Tibial artery (tissue), 4 donors: ENCODE measurements around the gene IDH3A.

ENCODE experiments used
- DNase-seq, 2 donors: peaks; one replicate each; pipeline ENCODE4 v3.0.0-alpha.2; 2019
- H3K27ac ChIP-seq, 2 donors: fragments of 200-600 bp; sonication (generic) in 1 of 2; 1 replicate in 1 of 2; 2 replicates in 1 of 2; pipeline ENCODE4 v1.5.1; 2018 to 2019; ENCODE audit warnings: mild to moderate bottlenecking in 1 of 2
- H3K27me3 ChIP-seq, 2 donors: fragments of 200-600 bp; sonication (generic) in 1 of 2; one replicate each; pipeline versions ENCODE4 v1.5.1 to v1.6.0; 2016 to 2019
- H3K36me3 ChIP-seq, 3 donors: fragments of 200-600 bp; sonication (generic) in 2 of 3; one replicate each; pipeline ENCODE4 v1.5.1; 2016 to 2019; ENCODE audit warnings: mild to moderate bottlenecking in 2 of 3
- H3K4me1 ChIP-seq, 4 donors: fragments of 200-600 bp; sonication (generic) in 2 of 4; 1 replicate in 3 of 4; 2 replicates in 1 of 4; pipeline ENCODE4 v1.5.1; 2016 to 2019
- H3K4me3 ChIP-seq, 2 donors: fragments of 200-600 bp; sonication (generic) in 1 of 2; 1 replicate in 1 of 2; 2 replicates in 1 of 2; pipeline ENCODE4 v1.5.1; 2018 to 2019; ENCODE audit warnings: mild to moderate bottlenecking in 2 of 2
- H3K9me3 ChIP-seq, 3 donors: fragments of 200-600 bp; sonication (generic) in 1 of 3; one replicate each; pipeline ENCODE4 v1.5.1; 2016 to 2019
- intact Hi-C: fragments of 100-400 bp; cut with DNase I; formaldehyde crosslinking; loops from one replicate; pipeline ENCODE4 v1.15.0; 2023; ENCODE audit warnings: low total_unique reads
- TF ChIP-seq, protein P1 (sequence below), 2 experiments: fragments of 200-600 bp in 1 of 2; fragments of 450-650 bp in 1 of 2; IDR thresholded peaks; one replicate each; pipeline ENCODE4 v1.5.1; 2017 to 2019; ENCODE audit warnings: antibody characterized with exemption in 2 of 2, mild to moderate bottlenecking in 1 of 2, moderate library complexity in 1 of 2

Gene IDH3A

GRCh38 chr15:78220713-78221112, 71.6 kb downstream of the IDH3A start:
- H3K27ac ChIP-seq = no peak overlapping the region
- H3K36me3 ChIP-seq = no peaks in the 10 kb centered on the region
- intact Hi-C loops = no loop called here
- TF ChIP-seq, protein P1, sequence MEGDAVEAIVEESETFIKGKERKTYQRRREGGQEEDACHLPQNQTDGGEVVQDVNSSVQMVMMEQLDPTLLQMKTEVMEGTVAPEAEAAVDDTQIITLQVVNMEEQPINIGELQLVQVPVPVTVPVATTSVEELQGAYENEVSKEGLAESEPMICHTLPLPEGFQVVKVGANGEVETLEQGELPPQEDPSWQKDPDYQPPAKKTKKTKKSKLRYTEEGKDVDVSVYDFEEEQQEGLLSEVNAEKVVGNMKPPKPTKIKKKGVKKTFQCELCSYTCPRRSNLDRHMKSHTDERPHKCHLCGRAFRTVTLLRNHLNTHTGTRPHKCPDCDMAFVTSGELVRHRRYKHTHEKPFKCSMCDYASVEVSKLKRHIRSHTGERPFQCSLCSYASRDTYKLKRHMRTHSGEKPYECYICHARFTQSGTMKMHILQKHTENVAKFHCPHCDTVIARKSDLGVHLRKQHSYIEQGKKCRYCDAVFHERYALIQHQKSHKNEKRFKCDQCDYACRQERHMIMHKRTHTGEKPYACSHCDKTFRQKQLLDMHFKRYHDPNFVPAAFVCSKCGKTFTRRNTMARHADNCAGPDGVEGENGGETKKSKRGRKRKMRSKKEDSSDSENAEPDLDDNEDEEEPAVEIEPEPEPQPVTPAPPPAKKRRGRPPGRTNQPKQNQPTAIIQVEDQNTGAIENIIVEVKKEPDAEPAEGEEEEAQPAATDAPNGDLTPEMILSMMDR (IDR thresholded peaks at IDR 0.05) = no peak
- no peak for DNase-seq
- H3K4me1 ChIP-seq = peaks cover 0 to 5% (median 0%) of the 10 kb centered on the region in 4 donors
- H3K4me3 ChIP-seq = no peak overlapping the region
- H3K27me3 ChIP-seq = peaks cover 0 to 5% of the 10 kb centered on the region in 2 donors
- no peaks in the 10 kb centered on the region for H3K9me3 ChIP-seq
